Hepatocyte (in vitro differentiated cells): ENCODE measurements around the gene BRD4. TPM values are rescaled to one million over a fixed set of nuclear protein-coding genes. Genes with fewer than 3 reads are reported as not detected.

Source experiments
- DNase-seq: peaks from one replicate; pipeline ENCODE4 v3.0.0-alpha.2; 2016; ENCODE audit warnings: low spot score
- H2AFZ ChIP-seq: fragments of 200-600 bp; sonication (generic); 2 replicates; pipeline ENCODE4 v1.6.0; 2016; ENCODE audit warnings: antibody characterized with exemption, mild to moderate bottlenecking
- H3K27ac ChIP-seq: fragments of 200-600 bp; sonication (generic); 2 replicates; pipeline ENCODE4 v1.5.1; 2016; ENCODE audit warnings: mild to moderate bottlenecking
- H3K27me3 ChIP-seq: fragments of 200-600 bp; sonication (generic); 2 replicates; pipeline ENCODE4 v1.6.1; 2016
- H3K36me3 ChIP-seq: fragments of 200-600 bp; sonication (generic); replicated peaks from 2 replicates; pipeline ENCODE4 v1.5.1; 2016; ENCODE audit warnings: low read depth; ENCODE audit not compliant: insufficient read depth
- H3K4me1 ChIP-seq: fragments of 200-600 bp; sonication (generic); 2 replicates; pipeline ENCODE4 v1.5.1; 2016; ENCODE audit warnings: mild to moderate bottlenecking, moderate library complexity; ENCODE audit not compliant: insufficient read depth
- H3K4me2 ChIP-seq: fragments of 200-600 bp; sonication (generic); 2 replicates; pipeline ENCODE4 v1.6.0; 2016
- H3K4me3 ChIP-seq: fragments of 200-600 bp; sonication (generic); 2 replicates; pipeline ENCODE4 v1.5.1; 2016; ENCODE audit warnings: mild to moderate bottlenecking
- H3K79me2 ChIP-seq: fragments of 200-600 bp; sonication (generic); 2 replicates; pipeline ENCODE4 v1.6.0; 2017; ENCODE audit warnings: mild to moderate bottlenecking
- H3K9me2 ChIP-seq: fragments of 200-600 bp; sonication (generic); replicated peaks from 2 replicates; pipeline ENCODE4 v1.6.0; 2017; ENCODE audit warnings: mild to moderate bottlenecking; ENCODE audit not compliant: insufficient read depth
- H3K9me3 ChIP-seq: fragments of 200-600 bp; sonication (generic); 2 replicates; pipeline ENCODE4 v1.5.1; 2016; ENCODE audit warnings: low read depth, mild to moderate bottlenecking
- H4K20me1 ChIP-seq: fragments of 200-600 bp; sonication (generic); 2 replicates; pipeline ENCODE4 v1.6.0; 2016; ENCODE audit warnings: mild to moderate bottlenecking; ENCODE audit not compliant: insufficient read depth, poor library complexity, severe bottlenecking
- EZH2 ChIP-seq: fragments of 200-600 bp; sonication (generic); IDR thresholded peaks from 2 replicates; pipeline ENCODE4 v1.6.1; 2016; ENCODE audit warnings: antibody characterized with exemption, mild to moderate bottlenecking, borderline replicate concordance
- EZH2phosphoT487 ChIP-seq: fragments of 200-600 bp; sonication (generic); IDR thresholded peaks from one replicate; pipeline ENCODE4 v1.6.1; 2018; ENCODE audit warnings: antibody characterized with exemption, mild to moderate bottlenecking, low read depth, moderate library complexity; ENCODE audit not compliant: unreplicated experiment, severe bottlenecking
- WGBS: methylation state at CpG from one replicate; pipeline ENCODE4 v1.1.6; 2016; ENCODE audit warnings: low lambda C conversion rate; ENCODE audit errors: missing lambda C conversion rate; 5-methylcytosine and 5-hydroxymethylcytosine counted together
- polyA plus RNA-seq: library from polyadenylated mRNA; unstranded; fragments of >200 nt; fragmentation: Nextera tagmentation; extraction: Ambion mirVana; gene quantifications from 2 replicates; pipeline ENCODE4 v1.2.1, GENCODE V29; 2016
- total RNA-seq: library from RNA; depleted of rRNA; stranded (reverse); fragments of >200 nt; gene quantifications from 2 replicates; pipeline ENCODE4 v1.2.3, GENCODE V29; 2014
- TF ChIP-seq, protein P1 (sequence below): fragments of 200-600 bp; sonication (generic); IDR thresholded peaks from 2 replicates; pipeline ENCODE4 v1.5.1; 2016; ENCODE audit warnings: antibody characterized with exemption, mild to moderate bottlenecking; ENCODE audit not compliant: poor library complexity

BRD4 gene
- total and polyA plus RNA-seq, 2 experiments from 2014 or later = 18.0 to 88.4 TPM

DNA sequence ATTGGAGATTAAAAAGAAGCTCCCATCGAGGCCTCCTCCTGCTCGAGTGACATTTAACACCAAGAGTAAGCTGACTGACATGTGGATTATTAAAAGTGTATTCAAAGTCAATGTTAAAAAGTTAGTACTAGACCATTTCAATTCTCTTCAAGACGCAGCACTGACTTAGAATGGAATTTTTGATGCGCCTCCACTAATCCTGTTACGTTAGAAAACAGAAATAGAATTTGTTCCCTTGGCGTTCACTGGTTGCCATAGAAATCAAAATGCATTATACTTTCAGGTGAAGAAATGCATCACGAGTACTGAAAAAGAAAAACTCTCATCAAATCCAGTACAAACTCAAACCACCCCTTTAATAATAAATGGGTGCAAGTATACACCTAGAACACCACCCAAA is 42.2 kb downstream of the BRD4 start:
- peaks cover 100% of the 10 kb centered on the region for H4K20me1 ChIP-seq
- peaks cover 80% of the 10 kb centered on the region for H3K4me1 ChIP-seq
- H3K27ac ChIP-seq = no peak overlapping the region
- no peaks in the 10 kb centered on the region for H3K36me3 ChIP-seq
- H2AFZ ChIP-seq = no peak overlapping the region
- TF ChIP-seq EZH2phosphoT487 (no peak), EZH2 (no peak)
- TF ChIP-seq, protein P1, sequence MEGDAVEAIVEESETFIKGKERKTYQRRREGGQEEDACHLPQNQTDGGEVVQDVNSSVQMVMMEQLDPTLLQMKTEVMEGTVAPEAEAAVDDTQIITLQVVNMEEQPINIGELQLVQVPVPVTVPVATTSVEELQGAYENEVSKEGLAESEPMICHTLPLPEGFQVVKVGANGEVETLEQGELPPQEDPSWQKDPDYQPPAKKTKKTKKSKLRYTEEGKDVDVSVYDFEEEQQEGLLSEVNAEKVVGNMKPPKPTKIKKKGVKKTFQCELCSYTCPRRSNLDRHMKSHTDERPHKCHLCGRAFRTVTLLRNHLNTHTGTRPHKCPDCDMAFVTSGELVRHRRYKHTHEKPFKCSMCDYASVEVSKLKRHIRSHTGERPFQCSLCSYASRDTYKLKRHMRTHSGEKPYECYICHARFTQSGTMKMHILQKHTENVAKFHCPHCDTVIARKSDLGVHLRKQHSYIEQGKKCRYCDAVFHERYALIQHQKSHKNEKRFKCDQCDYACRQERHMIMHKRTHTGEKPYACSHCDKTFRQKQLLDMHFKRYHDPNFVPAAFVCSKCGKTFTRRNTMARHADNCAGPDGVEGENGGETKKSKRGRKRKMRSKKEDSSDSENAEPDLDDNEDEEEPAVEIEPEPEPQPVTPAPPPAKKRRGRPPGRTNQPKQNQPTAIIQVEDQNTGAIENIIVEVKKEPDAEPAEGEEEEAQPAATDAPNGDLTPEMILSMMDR = no peak
- no peak overlapping the region for H3K4me2 ChIP-seq
- no peaks in the 10 kb centered on the region for H3K9me3 ChIP-seq
- no peak overlapping the region for H3K4me3 ChIP-seq
- no peaks in the 10 kb centered on the region for H3K27me3 ChIP-seq
- WGBS = 80% methylated on average over 7 of the region's 7 CpGs
- H3K79me2 ChIP-seq = peaks cover 100% of the 10 kb centered on the region
- no peaks in the 10 kb centered on the region for H3K9me2 ChIP-seq
- DNase-seq = no peak

DNA sequence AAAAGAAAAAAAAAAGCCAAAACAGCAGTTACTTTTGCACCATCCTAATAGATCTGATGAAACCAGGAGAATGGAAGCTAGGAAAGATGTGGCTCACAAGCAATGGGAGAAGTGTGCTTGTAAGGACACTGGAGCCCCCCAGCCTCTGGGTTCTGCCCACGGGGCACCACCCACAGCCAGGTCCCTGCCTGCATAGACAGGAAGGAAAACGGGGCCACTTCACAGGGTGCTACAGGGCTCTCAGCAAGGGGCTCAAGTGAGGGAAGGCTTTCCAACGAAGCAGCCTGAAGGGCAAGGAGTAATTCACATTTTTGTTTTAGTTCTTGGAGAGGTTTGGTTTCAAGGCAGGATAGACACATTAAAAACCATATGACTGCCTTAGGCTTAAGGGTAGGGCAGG is 42.7 kb downstream of the BRD4 start:
- H3K27me3 ChIP-seq = no peaks in the 10 kb centered on the region
- no peaks in the 10 kb centered on the region for H3K9me2 ChIP-seq
- no peak overlapping the region for H3K4me2 ChIP-seq
- no peak for DNase-seq
- TF ChIP-seq EZH2 = no peak
- TF ChIP-seq, protein P1 = no peak
- no peak for TF ChIP-seq EZH2phosphoT487
- H4K20me1 ChIP-seq = peaks cover 100% of the 10 kb centered on the region
- H3K79me2 ChIP-seq = peaks cover 100% of the 10 kb centered on the region
- no peaks in the 10 kb centered on the region for H3K36me3 ChIP-seq
- no peak overlapping the region for H3K27ac ChIP-seq
- H3K4me3 ChIP-seq = no peak overlapping the region
- H3K4me1 ChIP-seq = peaks cover 80% of the 10 kb centered on the region
- no peaks in the 10 kb centered on the region for H3K9me3 ChIP-seq
- H2AFZ ChIP-seq = no peak overlapping the region
- WGBS = 81% methylated on average over 3 of the region's 3 CpGs

DNA sequence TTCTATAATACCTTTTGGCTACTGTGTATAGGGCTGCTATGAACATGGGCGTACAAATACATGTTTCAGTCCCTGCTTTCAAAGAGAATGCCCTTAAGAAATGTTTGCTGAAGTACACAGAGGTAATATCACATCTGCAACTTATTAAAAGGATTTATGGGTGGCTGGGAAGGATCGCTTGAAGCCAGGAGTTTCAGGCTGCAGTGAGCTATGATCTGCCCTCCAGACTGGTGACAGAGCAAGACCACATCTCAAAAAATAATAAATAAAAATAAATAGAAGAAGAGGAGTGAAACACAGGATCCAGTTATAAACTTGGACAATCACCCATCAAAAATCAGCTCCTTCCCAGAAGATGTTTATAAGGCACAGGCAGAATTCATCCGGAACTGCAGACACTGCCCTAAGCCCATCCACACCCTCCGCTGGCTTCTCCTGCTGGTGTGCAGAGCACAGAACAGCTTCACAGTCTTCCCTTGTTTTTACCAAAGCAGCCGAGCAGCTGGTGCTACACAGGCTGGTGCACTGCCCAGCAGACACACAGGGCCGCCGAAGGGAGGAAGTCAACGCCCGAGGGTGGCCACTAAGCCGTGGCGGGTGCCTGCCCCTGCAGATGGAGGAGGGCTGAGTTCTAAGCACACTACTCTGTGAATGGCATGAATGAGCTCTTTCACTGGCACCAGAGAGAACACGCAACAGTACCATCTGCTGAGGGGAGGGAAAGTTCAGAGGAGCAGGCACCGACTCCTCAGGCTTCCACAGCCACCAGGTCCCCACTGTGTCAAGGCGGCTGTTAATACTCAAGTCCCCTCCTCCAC is 44.0 kb downstream of the BRD4 start:
- Histone ChIP-seq H3K9me2 (no peaks in the 10 kb centered on the region), H3K27me3 (no peaks in the 10 kb centered on the region), H3K4me2 (peak overlapping the region; percentile 64), H3K79me2 (peaks cover 100% of the 10 kb centered on the region), H2AFZ (no peak overlapping the region), H3K36me3 (no peaks in the 10 kb centered on the region), H3K9me3 (no peaks in the 10 kb centered on the region), H3K27ac (peak overlapping the region; percentile 39), H3K4me3 (no peak overlapping the region), H4K20me1 (peaks cover 100% of the 10 kb centered on the region), H3K4me1 (peaks cover 82% of the 10 kb centered on the region)
- 34% methylated on average over 14 of the region's 14 CpGs for WGBS
- TF ChIP-seq EZH2phosphoT487 = no peak
- no peak for DNase-seq

DNA sequence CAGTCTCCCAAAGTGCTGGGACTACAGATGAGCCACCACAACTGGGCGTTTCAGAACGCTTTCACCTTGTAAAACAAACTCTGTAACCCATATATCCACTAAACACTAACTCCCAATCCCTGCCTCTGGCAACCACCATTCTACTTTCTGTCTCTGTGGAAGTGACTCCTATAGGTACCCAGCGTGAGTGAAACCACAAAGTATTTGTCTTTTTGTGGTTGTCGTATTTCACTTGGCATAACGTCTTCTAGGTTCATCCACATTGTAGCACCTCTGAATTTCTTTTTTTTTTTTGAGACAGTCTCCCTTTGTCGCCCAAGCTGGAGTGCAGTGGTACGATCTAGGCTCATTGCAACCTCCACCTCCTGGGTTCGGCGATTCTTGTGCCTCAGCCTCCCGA is 44.8 kb downstream of the BRD4 start:
- Histone ChIP-seq H2AFZ (no peak overlapping the region), H3K36me3 (no peaks in the 10 kb centered on the region), H3K79me2 (peaks cover 100% of the 10 kb centered on the region), H3K4me1 (peaks cover 84% of the 10 kb centered on the region), H4K20me1 (peaks cover 100% of the 10 kb centered on the region), H3K27ac (no peak overlapping the region), H3K27me3 (no peaks in the 10 kb centered on the region), H3K9me2 (no peaks in the 10 kb centered on the region), H3K4me3 (no peak overlapping the region), H3K9me3 (no peaks in the 10 kb centered on the region), H3K4me2 (no peak overlapping the region)
- 90% methylated on average over 10 of the region's 10 CpGs for WGBS
- TF ChIP-seq EZH2phosphoT487 = no peak
- TF ChIP-seq, protein P1 = no peak
- TF ChIP-seq EZH2 = no peak
- no peak for DNase-seq
